K562 (cell line): ENCODE data around the gene TUBB4B. TPM values are rescaled to one million over a fixed set of nuclear protein-coding genes. Genes with fewer than 3 reads are reported as not detected.

Experiments
- ARID2 ChIP-seq: fragments of 450-650 bp; IDR thresholded peaks from 2 replicates; pipeline ENCODE4 v1.6.1; 2017; ENCODE audit warnings: antibody characterized with exemption, mild to moderate bottlenecking
- EWSR1 ChIP-seq: fragments of 450-650 bp; IDR thresholded peaks from 2 replicates; pipeline ENCODE4 v1.6.1; 2018; ENCODE audit warnings: borderline replicate concordance, mild to moderate bottlenecking, low read depth, moderate library complexity; ENCODE audit not compliant: partially characterized antibody
- FOXP1 ChIP-seq: sonication (generic); formaldehyde crosslinking; IDR thresholded peaks from 2 replicates; pipeline ENCODE4 v1.8.0; 2022; ENCODE audit warnings: mild to moderate bottlenecking, missing genetic modification reagents
- KDM4B ChIP-seq, 2 experiments: fragments of 450-650 bp in 1 of 2; sonication (generic) in 1 of 2; IDR thresholded peaks; 2 replicates each; pipeline ENCODE4 v1.6.1; 2016 to 2017; ENCODE audit warnings: borderline replicate concordance in 2 of 2, antibody characterized with exemption in 1 of 2, low read depth in 1 of 2, mild to moderate bottlenecking in 1 of 2
- PML ChIP-seq: IDR thresholded peaks from 2 replicates; pipeline ENCODE4 v1.6.1; 2012; ENCODE audit warnings: low read length, inconsistent platforms
- POU5F1 ChIP-seq: fragments of 150-350 bp; IDR thresholded peaks from 2 replicates; pipeline ENCODE4 v1.6.1; 2014; ENCODE audit warnings: borderline replicate concordance, low read length, low read depth, mild to moderate bottlenecking; ENCODE audit not compliant: partially characterized antibody
- TARDBP ChIP-seq: fragments of 450-650 bp; IDR thresholded peaks from 2 replicates; pipeline ENCODE4 v1.6.1; 2016
- ZKSCAN8 ChIP-seq: fragments of 200-800 bp; sonication (Bioruptor generic); IDR thresholded peaks from 2 replicates; pipeline ENCODE4 v1.6.1; 2016; ENCODE audit warnings: missing genetic modification characterization, missing compliant biosample characterization
- ZNF12 ChIP-seq: sonication (generic); formaldehyde crosslinking; IDR thresholded peaks from 2 replicates; pipeline ENCODE4 v1.4.0; 2020; ENCODE audit warnings: mild to moderate bottlenecking, missing genetic modification reagents
- ZNF224 ChIP-seq: sonication (generic); formaldehyde crosslinking; IDR thresholded peaks from 2 replicates; pipeline ENCODE4 v1.8.0; 2022; ENCODE audit warnings: mild to moderate bottlenecking, missing genetic modification reagents
- ZNF507 ChIP-seq: conservative IDR thresholded peaks from 2 replicates; pipeline ENCODE4 v1.6.1; 2017; ENCODE audit warnings: missing genetic modification characterization, missing compliant biosample characterization
- ZNF79 ChIP-seq: fragments of 250-450 bp; sonication (Bioruptor Pico); IDR thresholded peaks from 2 replicates; pipeline ENCODE4 v1.4.0; 2020; ENCODE audit warnings: low read depth, mild to moderate bottlenecking, moderate library complexity
- polyA plus RNA-seq, 8 experiments: library from polyadenylated mRNA; depleted of rRNA in 4 of 8; stranded (reverse) in 5 of 8; unstranded in 3 of 8; fragments of >200 nt; fragmentation: Nextera tagmentation in 2 of 8; fragmentation: Illumina TruSeq in 1 of 8; extraction: Ambion mirVana in 2 of 8; extraction: Trizol in 1 of 8; gene quantifications; 2 replicates each; pipeline versions ENCODE4 v1.2.1 to v1.2.3, GENCODE V29; 2011 to 2014; ENCODE audit warnings: inconsistent platforms in 1 of 8, missing spikeins in 1 of 8
- total RNA-seq, 7 experiments: library from RNA; depleted of rRNA in 6 of 7; stranded (reverse); fragments of >200 nt in 6 of 7; fragmentation: Illumina TruSeq in 2 of 7; extraction: Trizol in 2 of 7; gene quantifications; 2 replicates each; pipeline versions ENCODE4 v1.2.1 to v1.2.3, GENCODE V29; 2011 to 2021; ENCODE audit warnings: low replicate concordance in 1 of 7
- TF ChIP-seq, protein P1 (sequence below): fragments of 150-350 bp; conservative IDR thresholded peaks from 2 replicates; pipeline ENCODE4 v1.6.1; 2014; ENCODE audit warnings: low read length
- TF ChIP-seq, protein P2 (sequence below): fragments of 250-450 bp; sonication (Bioruptor Pico); IDR thresholded peaks from 2 replicates; pipeline ENCODE4 v1.8.0; 2021; ENCODE audit warnings: borderline replicate concordance, mild to moderate bottlenecking, moderate library complexity; ENCODE audit not compliant: poor library complexity, severe bottlenecking
- TF ChIP-seq, protein P3 (sequence below), 2 experiments: fragments of 450-650 bp; formaldehyde crosslinking in 1 of 2; IDR thresholded peaks; 2 replicates each; pipeline versions ENCODE4 v1.4.0 to v1.6.1; 2014 to 2020; ENCODE audit warnings: mild to moderate bottlenecking in 2 of 2, borderline replicate concordance in 1 of 2, low read depth in 1 of 2

TUBB4B gene
- total and polyA plus RNA-seq, 9 of the 15 experiments (the other 6 are each of a cell fraction or from before 2014, with no cell fraction given): 24.1 to 443 (median 268) TPM

DNA sequence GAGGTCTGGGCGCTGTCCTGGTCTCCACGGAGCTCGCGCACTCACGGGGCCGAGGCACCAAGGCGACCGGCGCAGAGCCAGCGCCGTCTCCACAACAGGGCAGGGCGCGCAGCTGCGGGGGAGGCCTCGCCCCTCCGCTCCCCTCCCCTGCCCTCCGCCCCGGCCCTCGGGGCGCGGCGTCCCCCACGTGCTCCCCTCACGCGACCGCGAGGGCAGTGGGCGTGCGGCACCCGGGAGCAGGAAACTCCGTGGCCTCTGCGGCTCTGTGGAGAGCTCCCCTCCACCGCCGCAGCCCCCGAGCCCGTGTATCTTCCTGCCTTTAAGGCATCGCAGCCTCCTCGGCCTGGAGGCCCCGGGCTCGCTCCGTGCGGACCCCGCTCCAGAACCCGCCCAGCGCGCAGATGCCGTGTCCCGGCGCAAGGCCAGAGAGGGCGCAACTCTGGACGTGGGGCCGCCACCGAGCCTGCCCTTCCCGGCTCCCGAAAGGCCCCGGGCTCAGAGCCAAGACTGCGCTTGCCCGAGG is 708 bp upstream of the TUBB4B start (continued):
- TF ChIP-seq, protein P1, sequence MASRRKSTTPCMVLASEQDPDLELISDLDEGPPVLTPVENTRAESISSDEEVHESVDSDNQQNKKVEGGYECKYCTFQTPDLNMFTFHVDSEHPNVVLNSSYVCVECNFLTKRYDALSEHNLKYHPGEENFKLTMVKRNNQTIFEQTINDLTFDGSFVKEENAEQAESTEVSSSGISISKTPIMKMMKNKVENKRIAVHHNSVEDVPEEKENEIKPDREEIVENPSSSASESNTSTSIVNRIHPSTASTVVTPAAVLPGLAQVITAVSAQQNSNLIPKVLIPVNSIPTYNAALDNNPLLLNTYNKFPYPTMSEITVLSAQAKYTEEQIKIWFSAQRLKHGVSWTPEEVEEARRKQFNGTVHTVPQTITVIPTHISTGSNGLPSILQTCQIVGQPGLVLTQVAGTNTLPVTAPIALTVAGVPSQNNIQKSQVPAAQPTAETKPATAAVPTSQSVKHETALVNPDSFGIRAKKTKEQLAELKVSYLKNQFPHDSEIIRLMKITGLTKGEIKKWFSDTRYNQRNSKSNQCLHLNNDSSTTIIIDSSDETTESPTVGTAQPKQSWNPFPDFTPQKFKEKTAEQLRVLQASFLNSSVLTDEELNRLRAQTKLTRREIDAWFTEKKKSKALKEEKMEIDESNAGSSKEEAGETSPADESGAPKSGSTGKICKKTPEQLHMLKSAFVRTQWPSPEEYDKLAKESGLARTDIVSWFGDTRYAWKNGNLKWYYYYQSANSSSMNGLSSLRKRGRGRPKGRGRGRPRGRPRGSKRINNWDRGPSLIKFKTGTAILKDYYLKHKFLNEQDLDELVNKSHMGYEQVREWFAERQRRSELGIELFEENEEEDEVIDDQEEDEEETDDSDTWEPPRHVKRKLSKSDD: no peak
- TF ChIP-seq ZKSCAN8 (CRISPR knock-in tag) (no peak), ZNF12 (CRISPR knock-in tag) (0 out of 2 replicates have a peak, but pooled peaks have one; percentile 47), ZNF79 (CRISPR knock-in tag) (no peak), FOXP1 (CRISPR knock-in tag) (peak; percentile 79; the same call in 1 of the 2 replicates), POU5F1 (no peak), ZNF507 (no peak), EWSR1 (no peak), ZNF224 (CRISPR knock-in tag) (0 out of 2 replicates have a peak, but pooled peaks have one; percentile 31), KDM4B (IDR thresholded peaks at IDR 0.05; ENCODE audit: borderline replicate concordance in 2 of 2, low read depth in 1 of 2) (peak in 1 of 2 experiments; percentile 59; a peak in 1 of 4 replicates), TARDBP (peak; percentile 89), ARID2 (no peak), PML (peak; percentile 48; the same call in 1 of the 2 replicates)
- TF ChIP-seq, protein P2, sequence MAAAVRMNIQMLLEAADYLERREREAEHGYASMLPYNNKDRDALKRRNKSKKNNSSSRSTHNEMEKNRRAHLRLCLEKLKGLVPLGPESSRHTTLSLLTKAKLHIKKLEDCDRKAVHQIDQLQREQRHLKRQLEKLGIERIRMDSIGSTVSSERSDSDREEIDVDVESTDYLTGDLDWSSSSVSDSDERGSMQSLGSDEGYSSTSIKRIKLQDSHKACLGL (CRISPR knock-in tag): peak; percentile 70
- TF ChIP-seq, protein P3, sequence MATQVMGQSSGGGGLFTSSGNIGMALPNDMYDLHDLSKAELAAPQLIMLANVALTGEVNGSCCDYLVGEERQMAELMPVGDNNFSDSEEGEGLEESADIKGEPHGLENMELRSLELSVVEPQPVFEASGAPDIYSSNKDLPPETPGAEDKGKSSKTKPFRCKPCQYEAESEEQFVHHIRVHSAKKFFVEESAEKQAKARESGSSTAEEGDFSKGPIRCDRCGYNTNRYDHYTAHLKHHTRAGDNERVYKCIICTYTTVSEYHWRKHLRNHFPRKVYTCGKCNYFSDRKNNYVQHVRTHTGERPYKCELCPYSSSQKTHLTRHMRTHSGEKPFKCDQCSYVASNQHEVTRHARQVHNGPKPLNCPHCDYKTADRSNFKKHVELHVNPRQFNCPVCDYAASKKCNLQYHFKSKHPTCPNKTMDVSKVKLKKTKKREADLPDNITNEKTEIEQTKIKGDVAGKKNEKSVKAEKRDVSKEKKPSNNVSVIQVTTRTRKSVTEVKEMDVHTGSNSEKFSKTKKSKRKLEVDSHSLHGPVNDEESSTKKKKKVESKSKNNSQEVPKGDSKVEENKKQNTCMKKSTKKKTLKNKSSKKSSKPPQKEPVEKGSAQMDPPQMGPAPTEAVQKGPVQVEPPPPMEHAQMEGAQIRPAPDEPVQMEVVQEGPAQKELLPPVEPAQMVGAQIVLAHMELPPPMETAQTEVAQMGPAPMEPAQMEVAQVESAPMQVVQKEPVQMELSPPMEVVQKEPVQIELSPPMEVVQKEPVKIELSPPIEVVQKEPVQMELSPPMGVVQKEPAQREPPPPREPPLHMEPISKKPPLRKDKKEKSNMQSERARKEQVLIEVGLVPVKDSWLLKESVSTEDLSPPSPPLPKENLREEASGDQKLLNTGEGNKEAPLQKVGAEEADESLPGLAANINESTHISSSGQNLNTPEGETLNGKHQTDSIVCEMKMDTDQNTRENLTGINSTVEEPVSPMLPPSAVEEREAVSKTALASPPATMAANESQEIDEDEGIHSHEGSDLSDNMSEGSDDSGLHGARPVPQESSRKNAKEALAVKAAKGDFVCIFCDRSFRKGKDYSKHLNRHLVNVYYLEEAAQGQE (IDR thresholded peaks at IDR 0.05; ENCODE audit: borderline replicate concordance): 0 out of 2 replicates have a peak, but pooled peaks have one; percentile 26
- TF ChIP-seq, protein P3 (CRISPR knock-in tag; IDR thresholded peaks at IDR 0.05; ENCODE audit: low read depth): 0 out of 2 replicates have a peak, but pooled peaks have one; percentile 78
